ENCODE measurements around the gene RGS6.
A peak's percentile ranks its signal among the peaks of the same experiment; 100 is the strongest.

Gene RGS6

GRCh38 chr14:72178517-72178916 is 246.3 kb downstream of the RGS6 start:
- TF ChIP-seq ZFX (IDR thresholded peaks at IDR 0.05) (no peak), CTCF (conservative IDR thresholded peaks at IDR 0.05) (peak; percentile 20)
- H3K27ac ChIP-seq: no peak overlapping the region

GRCh38 chr14:72182708-72183432 is 250.6 kb downstream of the RGS6 start:
- no peak for TF ChIP-seq ZFX (IDR thresholded peaks at IDR 0.05)
- no peak for TF ChIP-seq CTCF (conservative IDR thresholded peaks at IDR 0.05)
- no peak overlapping the region for H3K27ac ChIP-seq

- H3K27ac ChIP-seq: no peak overlapping the region
- no peak for TF ChIP-seq ZFX (IDR thresholded peaks at IDR 0.05)
- TF ChIP-seq CTCF (conservative IDR thresholded peaks at IDR 0.05): no peak; the same call in none of the 2 replicates
These were observed 251.4 kb downstream of the RGS6 start for GRCh38 chr14:72183631-72184030.

GRCh38 chr14:72186523-72186922 is 254.3 kb downstream of the RGS6 start:
- no peak overlapping the region for H3K27ac ChIP-seq
- TF ChIP-seq CTCF (conservative IDR thresholded peaks at IDR 0.05) (no peak), ZFX (IDR thresholded peaks at IDR 0.05) (no peak)

- no peak overlapping the region for H3K27ac ChIP-seq
- TF ChIP-seq ZFX (IDR thresholded peaks at IDR 0.05): no peak
- TF ChIP-seq CTCF (conservative IDR thresholded peaks at IDR 0.05): no peak
These were observed 264.2 kb downstream of the RGS6 start for GRCh38 chr14:72196237-72197015.

GRCh38 chr14:72201645-72202044 is 269.4 kb downstream of the RGS6 start:
- H3K27ac ChIP-seq: no peak overlapping the region
- no peak for TF ChIP-seq ZFX (IDR thresholded peaks at IDR 0.05)
- no peak for TF ChIP-seq CTCF (conservative IDR thresholded peaks at IDR 0.05)

GRCh38 chr14:72213424-72213823 is 281.2 kb downstream of the RGS6 start:
- no peak for TF ChIP-seq CTCF (conservative IDR thresholded peaks at IDR 0.05)
- no peak for TF ChIP-seq ZFX (IDR thresholded peaks at IDR 0.05)

More at GRCh38 chr14:72213424-72213823, 281.2 kb downstream of the RGS6 start:
- no peak overlapping the region for H3K27ac ChIP-seq
